Measurements from ENCODE around the gene UNC5C. TPM values are rescaled to one million over a fixed set of nuclear protein-coding genes. Genes with fewer than 3 reads are reported as not detected.

Gene UNC5C
- total RNA-seq, 1 experiment from 2014 or later, result 8.2 TPM

GRCh38 chr4:95417531-95417930 is 131.2 kb downstream of the UNC5C start:
- H3K27ac ChIP-seq (ENCODE audit: low read length), result no peak overlapping the region
- no peak for DNase-seq (ENCODE audit: low read depth, low spot score)
- ATAC-seq, result no peak

GRCh38 chr4:95415346-95415771 is 133.4 kb downstream of the UNC5C start:
- Histone ChIP-seq H3K27ac (ENCODE audit: low read length) (no peak overlapping the region), H3K27me3 (ENCODE audit: control insufficient read depth, insufficient read depth, low read length) (no peaks in the 10 kb centered on the region), H3K4me3 (ENCODE audit: low read depth in 2 of 2, low read length in 2 of 2) (no peak overlapping the region), H3K4me1 (ENCODE audit: control insufficient read depth, insufficient read depth, low read length) (no peaks in the 10 kb centered on the region; the same call in 1 of the 2 replicates), H3K9me3 (ENCODE audit: control insufficient read depth, insufficient read depth, low read depth, low read length) (no peaks in the 10 kb centered on the region), H3K36me3 (ENCODE audit: control insufficient read depth, insufficient read depth, low read length) (no peaks in the 10 kb centered on the region)
- CTCF ChIA-PET, result no interaction called here
- no peak for ATAC-seq
- intact Hi-C loops (cut with micrococcal nuclease; ENCODE audit: unreplicated experiment) (no loop called here), in situ Hi-C loops (cut with HindIII; ENCODE audit: low pct_unique_long_range_greater_than_20kb, low sequenced_read_pairs) (no loop called here)
- TF ChIP-seq CTCF (IDR thresholded peaks at IDR 0.05) (no peak), REST (IDR thresholded peaks at IDR 0.05; ENCODE audit: insufficient read depth in 1 of 2, low read depth in 2 of 2, low read length in 1 of 2) (no peak), POLR2AphosphoS5 (IDR thresholded peaks at IDR 0.05; ENCODE audit: low read depth, low read length) (no peak), TCF7L2 (IDR thresholded peaks at IDR 0.05; ENCODE audit: low read depth, low read length) (no peak)
- POLR2A ChIA-PET, result no interaction called here
- no TSS peak for BruUV-seq (replicated peaks)
- DNase-seq (ENCODE audit: low read depth, low spot score), result no peak

More at GRCh38 chr4:95417531-95417930, 131.2 kb downstream of the UNC5C start:
- no TSS peak for BruUV-seq (replicated peaks)
- TF ChIP-seq POLR2AphosphoS5 (IDR thresholded peaks at IDR 0.05; ENCODE audit: low read depth, low read length), result no peak
- TF ChIP-seq CTCF (IDR thresholded peaks at IDR 0.05), result no peak
- TF ChIP-seq REST (IDR thresholded peaks at IDR 0.05; ENCODE audit: insufficient read depth in 1 of 2, low read depth in 2 of 2, low read length in 1 of 2), result no peak
- no peak for TF ChIP-seq SIN3A (IDR thresholded peaks at IDR 0.05; ENCODE audit: borderline replicate concordance, insufficient read depth, low read depth, low read length)
- TF ChIP-seq TCF7L2 (IDR thresholded peaks at IDR 0.05; ENCODE audit: low read depth, low read length), result no peak
- intact Hi-C loops (cut with micrococcal nuclease; ENCODE audit: unreplicated experiment) (no loop called here), in situ Hi-C loops (cut with HindIII; ENCODE audit: low pct_unique_long_range_greater_than_20kb, low sequenced_read_pairs) (no loop called here)
- no peak overlapping the region for H3K4me3 ChIP-seq (ENCODE audit: low read depth in 2 of 2, low read length in 2 of 2)
- H3K36me3 ChIP-seq (ENCODE audit: control insufficient read depth, insufficient read depth, low read length), result no peaks in the 10 kb centered on the region
- H3K4me1 ChIP-seq (ENCODE audit: control insufficient read depth, insufficient read depth, low read length), result no peaks in the 10 kb centered on the region; the same call in 1 of the 2 replicates
- POLR2A ChIA-PET, result no interaction called here
- CTCF ChIA-PET, result no interaction called here
- H3K27me3 ChIP-seq (ENCODE audit: control insufficient read depth, insufficient read depth, low read length), result no peaks in the 10 kb centered on the region
- H3K9me3 ChIP-seq (ENCODE audit: control insufficient read depth, insufficient read depth, low read depth, low read length), result no peaks in the 10 kb centered on the region

Data from Panc1 (cell line).